Psoas muscle (tissue), 8 donors: ENCODE results near the gene OR13A1. TPM values are rescaled to one million over a fixed set of nuclear protein-coding genes. Genes with fewer than 3 reads are reported as not detected.
"Not testable (repeated sequence)": the region's sequence is repeated elsewhere in the genome, so short reads cannot be mapped to it uniquely, and the experiment has no call there.

Experiments
- ATAC-seq, 4 donors: fragments of 200-7000 bp; cut with Tn5 transposase; one replicate each; pipeline ENCODE4 v1.9.1; 2020; ENCODE audit warnings: moderate library complexity in 3 of 4, mild to moderate bottlenecking in 2 of 4
- DNase-seq, 2 donors: peaks; one replicate each; pipeline ENCODE4 v3.0.0-alpha.2; 2020
- H3K27ac ChIP-seq: fragments of 200-600 bp; one replicate; pipeline ENCODE4 v1.8.0; 2022
- H3K27me3 ChIP-seq, 3 donors: fragments of 200-600 bp in 1 of 3; one replicate each; pipeline versions ENCODE4 v1.6.1 to v1.8.0; 2013 to 2022; ENCODE audit warnings: low read length in 2 of 3, mild to moderate bottlenecking in 2 of 3, moderate library complexity in 1 of 3; ENCODE audit not compliant: insufficient read depth in 3 of 3
- H3K36me3 ChIP-seq, 2 donors: fragments of 200-600 bp in 1 of 2; one replicate each; pipeline versions ENCODE4 v1.6.1 to v1.8.0; 2013 to 2022; ENCODE audit warnings: low read depth in 1 of 2, mild to moderate bottlenecking in 1 of 2, moderate library complexity in 1 of 2; ENCODE audit not compliant: insufficient read depth in 1 of 2
- H3K4me1 ChIP-seq: fragments of 200-600 bp; one replicate; pipeline ENCODE4 v1.8.0; 2022
- H3K4me3 ChIP-seq: fragments of 200-600 bp; one replicate; pipeline ENCODE4 v1.8.0; 2022; ENCODE audit warnings: mild to moderate bottlenecking
- H3K9me3 ChIP-seq: fragments of 200-600 bp; one replicate; pipeline ENCODE4 v1.8.0; 2022
- WGBS, 3 donors: extraction: QIAGEN DNeasy Blood & Tissue Kit; methylation state at CpG; one replicate each; pipeline versions ENCODE4 v1.1.6 to v1.1.7; 2013; 5-methylcytosine and 5-hydroxymethylcytosine counted together
- intact Hi-C, 2 donors: fragments of 100-400 bp; cut with DNase I; formaldehyde crosslinking; loops; one replicate each; pipeline versions ENCODE4 v1.11.0 to v1.14.2; 2022
- polyA plus RNA-seq, 3 donors: library from polyadenylated mRNA; stranded (reverse); fragments of 200-250 nt; gene quantifications; one replicate each; pipeline ENCODE4 v1.2.3, GENCODE V29; 2013
- total RNA-seq, 4 donors: library from RNA; stranded (reverse); fragmentation: NEBNext Ultra II Directional in 2 of 4; extraction: Animal tissue kit (Norgen Biotek cat#: 25700) in 2 of 4; gene quantifications; one replicate each; pipeline versions ENCODE4 v1.2.1 to v1.2.4, GENCODE V29; 2021 to 2023
- TF ChIP-seq, protein P1 (sequence below): fragments of 200-600 bp; IDR thresholded peaks from one replicate; pipeline ENCODE4 v1.8.0; 2022; ENCODE audit warnings: antibody characterized with exemption
- donor health status: healthy with polysubstance abuse.
- donor health status: DM: no; HTN: no; CAD: no; lungs with moderate emphysema.
- donor health status: Bipolar disorder and iron deficiency.
- donor health status: healthy.
- donor health status: DM: yes; HTN: yes; CAD: no.
- donor health status: DM: no; HTN: no; CAD: no.
- donor health status: DM: no; HTN: no; CAD: no.
- donor health status: DM: yes; HTN: yes; CAD: no.

Gene OR13A1
- total and polyA plus RNA-seq, 7 donors = not detected

DNA sequence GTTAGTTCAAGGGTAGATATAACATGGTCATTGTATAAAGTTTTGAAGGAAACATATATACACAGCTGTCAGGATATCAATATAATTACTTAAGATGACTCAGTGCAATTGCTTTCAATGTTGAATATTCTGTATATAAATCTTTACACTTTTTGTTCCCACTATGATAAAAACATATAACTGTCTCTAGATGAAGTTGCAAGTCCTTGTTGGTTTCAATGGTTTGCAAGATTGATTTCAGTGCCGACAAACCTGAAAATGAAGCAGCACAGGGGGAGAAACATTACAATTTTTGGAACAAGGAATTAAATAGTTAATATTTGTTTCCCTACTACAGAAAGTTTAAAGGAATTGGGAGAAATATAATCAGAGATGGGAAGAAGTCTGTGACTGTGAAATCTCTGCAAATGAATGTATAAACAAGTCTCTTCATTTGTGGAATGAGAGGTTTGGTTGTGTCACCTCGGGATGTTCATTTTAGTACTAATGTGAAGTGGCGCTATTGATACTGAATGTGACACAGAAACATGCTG, 54.1 kb downstream of the OR13A1 start:
- H3K27ac ChIP-seq = no peak overlapping the region
- no peaks in the 10 kb centered on the region for H3K27me3 ChIP-seq
- no peak overlapping the region for H3K4me3 ChIP-seq
- no peaks in the 10 kb centered on the region for H3K36me3 ChIP-seq
- TF ChIP-seq, protein P1, sequence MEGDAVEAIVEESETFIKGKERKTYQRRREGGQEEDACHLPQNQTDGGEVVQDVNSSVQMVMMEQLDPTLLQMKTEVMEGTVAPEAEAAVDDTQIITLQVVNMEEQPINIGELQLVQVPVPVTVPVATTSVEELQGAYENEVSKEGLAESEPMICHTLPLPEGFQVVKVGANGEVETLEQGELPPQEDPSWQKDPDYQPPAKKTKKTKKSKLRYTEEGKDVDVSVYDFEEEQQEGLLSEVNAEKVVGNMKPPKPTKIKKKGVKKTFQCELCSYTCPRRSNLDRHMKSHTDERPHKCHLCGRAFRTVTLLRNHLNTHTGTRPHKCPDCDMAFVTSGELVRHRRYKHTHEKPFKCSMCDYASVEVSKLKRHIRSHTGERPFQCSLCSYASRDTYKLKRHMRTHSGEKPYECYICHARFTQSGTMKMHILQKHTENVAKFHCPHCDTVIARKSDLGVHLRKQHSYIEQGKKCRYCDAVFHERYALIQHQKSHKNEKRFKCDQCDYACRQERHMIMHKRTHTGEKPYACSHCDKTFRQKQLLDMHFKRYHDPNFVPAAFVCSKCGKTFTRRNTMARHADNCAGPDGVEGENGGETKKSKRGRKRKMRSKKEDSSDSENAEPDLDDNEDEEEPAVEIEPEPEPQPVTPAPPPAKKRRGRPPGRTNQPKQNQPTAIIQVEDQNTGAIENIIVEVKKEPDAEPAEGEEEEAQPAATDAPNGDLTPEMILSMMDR = no peak
- 87 to 89% (median 89%) methylated on average over 3 of the region's 3 CpGs for WGBS, 3 donors
- no peaks in the 10 kb centered on the region for H3K9me3 ChIP-seq
- ATAC-seq (no peak), DNase-seq (no peak)
- intact Hi-C loops = no loop called here
- H3K4me1 ChIP-seq = no peaks in the 10 kb centered on the region

DNA sequence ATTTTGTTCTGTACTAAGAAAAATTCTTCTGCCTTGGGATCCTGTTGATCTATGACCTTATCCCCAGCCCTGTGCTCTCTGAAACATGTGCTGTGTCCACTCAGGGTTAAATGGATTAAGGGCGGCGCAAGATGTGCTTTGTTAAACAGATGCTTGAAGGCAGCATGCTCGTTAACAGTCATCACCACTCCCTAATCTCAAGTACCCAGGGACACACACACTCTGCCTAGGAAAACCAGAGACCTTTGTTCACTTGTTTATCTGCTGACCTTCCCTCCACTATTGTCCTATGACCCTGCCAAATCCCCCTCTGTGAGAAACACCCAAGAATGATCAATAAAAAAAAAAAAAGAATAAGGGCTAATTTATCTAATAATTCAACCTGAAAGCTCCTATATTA, 54.8 kb downstream of the OR13A1 start:
- H3K36me3 ChIP-seq, H3K4me1 ChIP-seq, ATAC-seq, H3K27me3 ChIP-seq, intact Hi-C loops, H3K9me3 ChIP-seq, H3K27ac ChIP-seq, DNase-seq, H3K4me3 ChIP-seq: not testable (repeated sequence)
- WGBS, 3 donors = 47 to 55% (median 50%) methylated on average over 3 of the region's 3 CpGs

DNA sequence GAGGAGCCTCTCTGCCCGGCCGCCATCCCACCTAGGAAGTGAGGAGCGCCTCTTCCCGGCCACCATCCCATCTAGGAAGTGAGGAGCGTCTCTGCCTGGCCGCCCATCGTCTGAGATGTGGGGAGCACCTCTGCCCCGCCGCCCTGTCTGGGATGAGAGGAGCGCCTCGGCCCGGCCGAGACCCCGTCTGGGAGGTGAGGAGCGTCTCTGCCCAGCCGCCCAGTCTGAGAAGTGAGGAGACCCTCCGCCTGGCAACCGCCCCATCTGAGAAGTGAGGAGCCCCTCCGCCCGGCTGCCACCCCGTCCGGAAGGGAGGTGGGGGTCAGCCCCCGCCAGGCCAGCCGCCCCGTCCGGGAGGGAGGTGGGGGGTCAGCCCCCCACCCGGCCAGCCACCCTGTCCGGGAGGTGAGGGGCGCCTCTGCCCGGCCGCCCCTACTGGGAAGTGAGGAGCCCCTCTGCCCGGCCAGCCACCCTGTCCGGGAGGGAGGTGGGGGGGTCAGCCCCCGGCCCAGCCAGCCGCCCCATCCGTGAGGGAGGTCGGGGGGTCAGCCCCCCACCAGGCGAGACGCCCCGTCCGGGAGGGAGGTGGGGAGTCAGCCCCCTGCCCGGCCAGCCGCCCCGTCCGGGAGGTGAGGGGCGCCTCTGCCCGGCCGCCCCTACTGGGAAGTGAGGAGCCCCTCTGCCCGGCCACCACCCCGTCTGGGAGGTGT, 55.5 kb downstream of the OR13A1 start:
- 84 to 89% (median 86%) methylated on average over 20 to 42 of the region's 50 CpGs for WGBS, 3 donors
- DNase-seq, ATAC-seq, H3K4me3 ChIP-seq, H3K27me3 ChIP-seq, H3K27ac ChIP-seq, H3K36me3 ChIP-seq, H3K4me1 ChIP-seq, H3K9me3 ChIP-seq: not testable (repeated sequence)
- intact Hi-C loops = loop anchor here in 1 of 2 donors (10.0 kb wide), 1 partner anchor 335 kb away; no protein-coding TSS in a partner anchor

DNA sequence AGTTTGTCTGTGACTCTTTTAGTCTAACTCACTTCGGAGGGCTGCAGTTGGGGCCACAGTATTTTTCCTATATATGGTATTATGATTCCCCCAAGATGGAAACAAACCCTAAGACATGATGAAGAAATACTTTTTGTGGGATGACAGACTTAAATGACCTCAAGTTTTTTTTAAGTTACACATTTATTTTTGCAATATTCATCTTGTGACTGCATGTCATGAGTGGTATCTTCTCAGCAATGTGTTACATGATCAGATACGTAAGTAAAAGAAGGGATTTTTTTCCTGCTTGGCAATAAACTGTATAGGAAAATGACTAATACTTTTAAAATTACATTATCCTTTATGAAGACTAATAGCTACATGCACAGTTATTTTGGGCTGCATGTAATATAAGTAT, 57.8 kb downstream of the OR13A1 start:
- H3K27ac ChIP-seq = no peak overlapping the region
- intact Hi-C loops = loop anchor here in 1 of 2 donors (10.0 kb wide), 1 partner anchor 337 kb away; no protein-coding TSS in a partner anchor
- DNase-seq (no peak), ATAC-seq (no peak)
- H3K4me1 ChIP-seq = no peaks in the 10 kb centered on the region
- H3K4me3 ChIP-seq = no peak overlapping the region
- H3K27me3 ChIP-seq = no peaks in the 10 kb centered on the region
- no peaks in the 10 kb centered on the region for H3K9me3 ChIP-seq
- 77 to 81% (median 78%) methylated on average over 2 of the region's 2 CpGs for WGBS, 3 donors
- TF ChIP-seq, protein P1 = no peak
- no peaks in the 10 kb centered on the region for H3K36me3 ChIP-seq

DNA sequence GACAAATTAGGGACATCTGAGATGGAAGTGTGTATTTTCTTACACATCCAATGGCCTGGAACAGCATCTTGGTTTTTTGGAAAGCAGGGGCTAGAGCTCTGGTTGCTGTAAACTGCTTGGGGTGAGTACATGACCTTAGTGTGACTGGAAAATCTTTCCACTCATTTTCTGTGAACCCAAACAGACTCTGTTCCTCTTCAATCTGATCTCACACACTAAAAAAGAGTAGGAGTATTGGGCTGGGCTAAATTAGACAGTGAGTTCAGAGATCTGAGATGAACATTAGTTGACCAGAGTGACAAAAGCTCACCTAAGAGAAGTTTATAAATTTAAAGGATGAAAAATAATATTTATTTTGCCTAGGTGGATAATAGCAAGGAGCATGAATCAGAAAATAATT, 59.2 kb downstream of the OR13A1 start:
- no peaks in the 10 kb centered on the region for H3K4me1 ChIP-seq
- H3K27me3 ChIP-seq = no peaks in the 10 kb centered on the region
- no peak for DNase-seq
- no peak for ATAC-seq
- no peak overlapping the region for H3K27ac ChIP-seq
- intact Hi-C loops = loop anchor here in 1 of 2 donors (10.0 kb wide), 1 partner anchor 339 kb away; no protein-coding TSS in a partner anchor
- TF ChIP-seq, protein P1 = no peak
- no peak overlapping the region for H3K4me3 ChIP-seq
- H3K9me3 ChIP-seq = no peaks in the 10 kb centered on the region
- no peaks in the 10 kb centered on the region for H3K36me3 ChIP-seq
